NCI-H146 treated with DMSO at 0.1 percent for 48 hours (cell line): ENCODE measurements around the gene LIX1.

Experiments
- DNase-seq: peaks from one replicate; lab custom pipeline; 2025; ENCODE audit not compliant: unreplicated experiment; lab: John Stamatoyannopoulos, UW

The LIX1 gene

DNA sequence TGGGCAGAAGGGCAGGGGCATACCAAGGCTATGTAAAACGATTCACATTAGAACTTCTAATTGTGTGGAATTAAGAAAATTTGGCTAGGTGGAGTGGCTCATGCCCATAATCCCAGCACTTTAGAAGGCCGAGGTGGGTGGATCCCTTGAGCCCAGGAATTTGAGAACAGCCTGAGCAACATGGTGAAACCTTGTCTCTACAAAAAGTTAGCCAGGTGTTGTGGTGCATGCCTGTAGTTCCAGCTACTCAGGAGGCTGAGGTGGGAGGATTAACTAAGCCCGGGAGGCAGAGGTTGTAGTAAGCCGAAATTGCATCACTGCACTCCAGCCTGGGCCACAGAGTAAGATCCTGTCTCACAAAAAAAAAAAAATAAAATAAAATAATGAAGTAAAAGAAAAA, 65.2 kb downstream of the LIX1 start:
- no peak for DNase-seq

- DNase-seq = no peak
These were observed 66.3 kb downstream of the LIX1 start for GRCh38 chr5:97076098-97076497.

DNA sequence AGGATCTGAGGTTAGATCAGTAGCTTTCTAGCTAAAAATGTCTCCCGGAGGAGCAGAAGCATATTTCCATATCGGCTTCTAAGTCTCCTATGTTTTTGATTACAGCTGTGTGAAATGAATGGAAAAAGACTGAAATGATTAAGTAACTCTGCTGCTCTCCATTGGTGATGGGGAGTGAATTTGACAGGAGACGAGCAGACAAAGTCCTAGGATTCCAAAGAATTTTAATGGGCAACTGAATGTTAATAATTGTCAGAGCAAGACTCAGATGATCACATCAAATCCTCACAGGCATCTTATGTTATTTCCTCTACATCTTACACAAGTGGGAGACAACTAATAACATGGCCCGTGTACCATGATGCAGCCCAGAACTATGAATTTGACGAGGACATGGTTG, 66.8 kb downstream of the LIX1 start:
- DNase-seq = no peak

DNA sequence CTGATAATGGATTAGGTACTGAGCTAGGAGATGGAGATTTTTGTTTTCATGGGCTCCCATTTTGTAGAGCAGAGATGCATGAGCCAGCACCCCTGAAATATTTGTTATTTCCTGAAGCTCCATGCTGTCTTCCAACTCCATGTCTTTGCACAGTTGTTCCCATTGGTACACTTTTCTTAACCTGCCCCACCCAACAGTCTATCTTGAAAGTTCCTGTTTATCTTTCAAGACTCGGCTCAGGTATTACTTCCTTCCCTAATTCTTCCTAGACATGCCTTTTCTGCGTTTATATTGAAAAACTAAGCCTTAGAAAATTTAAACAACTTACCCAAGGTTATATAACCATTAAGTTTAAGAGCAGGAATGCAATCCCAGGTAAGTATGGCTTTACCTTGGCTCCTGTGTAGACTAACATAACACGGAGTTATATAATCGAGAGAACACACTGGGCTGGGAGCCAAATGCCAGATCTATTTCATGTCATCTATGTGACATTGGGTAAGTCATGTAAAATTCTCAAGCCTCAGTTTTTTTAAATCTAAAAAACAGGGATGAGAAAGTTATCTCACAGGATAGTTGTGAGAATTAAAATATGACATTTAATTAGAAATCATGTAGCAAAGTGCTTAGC, 67.4 kb downstream of the LIX1 start:
- no peak for DNase-seq

DNA sequence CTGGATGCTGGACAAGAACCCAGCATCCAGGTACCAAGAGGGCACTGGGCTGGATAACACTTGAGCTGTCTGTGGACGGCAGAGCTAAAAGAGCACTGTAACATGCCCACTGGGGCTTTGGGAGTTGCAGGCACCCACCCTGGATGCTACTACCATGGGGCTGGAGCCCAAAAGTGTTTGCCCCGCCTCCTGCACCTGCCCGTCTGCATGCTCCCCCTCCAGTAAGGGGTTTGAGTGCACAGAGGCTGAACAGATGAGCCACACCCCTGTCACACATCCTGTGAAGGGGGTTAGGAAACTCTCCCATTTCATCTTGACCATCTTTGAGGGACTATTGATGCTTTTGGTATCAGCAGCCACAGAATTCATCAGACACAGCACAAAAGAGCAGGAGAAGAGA, 69.0 kb downstream of the LIX1 start:
- no peak for DNase-seq

GRCh38 chr5:97072696-97073095, 69.7 kb downstream of the LIX1 start:
- no peak for DNase-seq

DNA sequence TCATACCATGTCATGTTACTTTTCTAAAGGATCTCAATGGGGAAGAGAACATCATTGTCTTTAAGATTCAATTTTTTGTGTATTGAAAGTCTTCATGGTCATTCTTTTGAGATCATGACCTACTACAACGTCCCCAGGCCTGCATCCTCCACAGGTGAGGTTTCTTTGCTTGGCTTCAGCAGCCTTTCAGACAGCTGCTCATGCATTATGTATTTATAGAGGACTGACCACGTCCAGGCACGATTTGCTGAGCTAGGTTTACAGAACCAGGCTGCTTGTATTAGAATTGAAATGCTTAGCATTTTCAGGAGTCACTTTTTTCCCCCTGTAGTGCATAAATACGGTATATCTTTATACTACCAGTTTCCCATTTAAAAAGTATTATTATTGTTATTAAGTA, 70.4 kb downstream of the LIX1 start:
- no peak for DNase-seq

GRCh38 chr5:97071101-97071500, 71.3 kb downstream of the LIX1 start:
- no peak for DNase-seq

GRCh38 chr5:97070234-97070633, 72.2 kb downstream of the LIX1 start:
- no peak for DNase-seq

DNA sequence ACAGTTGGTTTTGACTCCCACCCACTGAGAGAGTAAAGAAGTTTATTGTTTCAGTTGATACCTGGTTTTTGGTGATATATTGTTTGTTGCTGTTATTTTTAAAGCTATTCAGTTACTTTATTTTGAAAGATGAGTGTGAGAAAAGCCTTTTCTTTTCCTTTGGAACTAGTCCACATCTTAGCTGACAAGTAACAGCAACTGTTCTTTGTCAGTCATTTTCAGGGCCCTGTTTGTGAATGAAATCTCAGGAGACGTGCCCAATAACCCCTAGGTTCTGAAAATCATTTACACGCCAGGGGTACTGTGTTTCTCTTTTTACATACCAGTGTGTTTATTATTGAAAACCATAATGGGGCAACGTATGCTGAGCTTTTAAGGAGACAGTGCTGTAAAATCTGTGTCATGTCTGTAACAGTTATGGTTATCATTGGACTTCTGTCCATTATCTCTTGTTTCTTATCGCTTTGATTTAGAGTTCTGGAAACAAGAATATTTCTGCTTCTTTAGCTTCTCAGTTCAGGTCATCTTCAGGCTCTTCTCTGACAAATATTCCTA, 75.0 kb downstream of the LIX1 start:
- DNase-seq = no peak

DNA sequence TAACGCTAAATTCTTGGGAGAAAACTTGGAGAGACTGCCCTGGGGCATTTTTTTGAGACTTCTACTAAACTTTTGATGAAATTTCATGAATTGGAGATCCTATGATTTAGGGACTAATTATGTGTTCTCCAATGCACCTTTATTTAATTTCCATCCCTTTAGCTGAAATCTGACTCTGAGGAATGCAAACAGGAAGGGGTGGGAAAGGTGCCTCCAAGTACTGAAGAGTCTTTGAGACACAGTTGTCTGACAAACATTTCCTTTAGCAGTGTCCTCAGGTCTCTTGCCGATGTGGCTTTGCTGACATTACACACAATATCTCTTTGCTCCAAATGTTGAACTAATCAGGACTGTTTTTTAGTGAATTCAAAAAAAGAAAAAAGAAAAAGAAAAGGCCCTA, 76.9 kb downstream of the LIX1 start:
- DNase-seq = no peak

DNA sequence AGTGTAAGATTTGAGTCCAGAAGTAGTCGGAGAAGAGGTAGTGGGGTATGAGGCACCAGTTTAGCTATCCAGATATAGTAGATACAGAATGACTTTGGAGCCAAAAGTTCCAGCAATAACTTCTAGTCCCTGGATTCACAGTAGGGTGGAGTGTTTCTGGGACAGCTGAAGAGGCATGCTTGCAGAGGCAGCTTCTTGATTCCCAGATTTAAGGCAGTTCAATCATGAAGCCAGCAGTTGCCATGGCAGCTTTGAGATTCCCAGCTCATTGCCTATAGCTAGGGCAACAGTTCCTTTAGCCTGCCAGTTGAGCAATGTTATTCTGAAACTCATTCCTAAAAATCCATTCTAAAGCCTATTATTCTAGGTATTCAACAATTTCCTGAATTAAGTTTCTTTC, 79.2 kb downstream of the LIX1 start:
- DNase-seq = no peak

DNA sequence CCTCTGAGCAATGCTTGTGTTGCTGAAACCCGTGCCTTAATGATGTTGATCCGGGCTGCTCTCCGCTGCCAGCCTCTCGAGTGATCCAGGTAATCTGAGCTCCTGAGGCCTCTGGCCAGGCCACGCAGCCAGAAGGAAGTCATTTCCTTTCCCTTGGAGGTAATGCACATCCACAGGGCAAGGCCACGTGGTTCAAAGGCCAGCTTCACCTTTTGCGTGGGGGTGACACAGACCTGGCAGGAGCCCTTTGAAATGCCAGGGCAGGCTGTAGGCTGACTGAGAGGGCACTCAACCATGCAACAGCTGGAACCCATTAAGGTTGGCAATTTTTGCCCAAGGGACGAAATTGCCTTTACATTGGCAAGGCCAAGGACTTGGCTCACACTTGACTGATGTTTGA, 80.4 kb downstream of the LIX1 start:
- no peak for DNase-seq

DNA sequence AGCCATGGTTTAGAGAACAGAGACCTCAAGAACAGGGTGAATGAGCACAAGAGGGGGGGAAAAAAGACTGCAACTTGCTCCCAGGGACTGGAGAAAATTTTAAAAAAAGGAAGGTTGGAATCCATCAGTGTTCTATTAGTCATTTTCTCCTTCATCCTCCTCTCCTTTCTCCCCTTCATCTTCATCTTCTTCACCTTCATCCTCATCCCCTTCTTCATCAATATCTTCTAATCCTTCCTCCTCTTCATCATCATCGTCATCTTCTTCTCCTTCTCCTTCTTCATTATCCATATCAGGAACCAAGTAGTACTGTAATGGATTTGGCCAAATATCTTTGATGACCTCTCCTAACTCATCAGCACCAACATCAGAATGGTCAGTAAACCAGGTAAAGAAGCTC, 86.1 kb downstream of the LIX1 start:
- no peak for DNase-seq

- DNase-seq = no peak
These were observed 93.2 kb downstream of the LIX1 start for GRCh38 chr5:97049175-97049574.

GRCh38 chr5:97047076-97047475, 95.3 kb downstream of the LIX1 start:
- no peak for DNase-seq

DNA sequence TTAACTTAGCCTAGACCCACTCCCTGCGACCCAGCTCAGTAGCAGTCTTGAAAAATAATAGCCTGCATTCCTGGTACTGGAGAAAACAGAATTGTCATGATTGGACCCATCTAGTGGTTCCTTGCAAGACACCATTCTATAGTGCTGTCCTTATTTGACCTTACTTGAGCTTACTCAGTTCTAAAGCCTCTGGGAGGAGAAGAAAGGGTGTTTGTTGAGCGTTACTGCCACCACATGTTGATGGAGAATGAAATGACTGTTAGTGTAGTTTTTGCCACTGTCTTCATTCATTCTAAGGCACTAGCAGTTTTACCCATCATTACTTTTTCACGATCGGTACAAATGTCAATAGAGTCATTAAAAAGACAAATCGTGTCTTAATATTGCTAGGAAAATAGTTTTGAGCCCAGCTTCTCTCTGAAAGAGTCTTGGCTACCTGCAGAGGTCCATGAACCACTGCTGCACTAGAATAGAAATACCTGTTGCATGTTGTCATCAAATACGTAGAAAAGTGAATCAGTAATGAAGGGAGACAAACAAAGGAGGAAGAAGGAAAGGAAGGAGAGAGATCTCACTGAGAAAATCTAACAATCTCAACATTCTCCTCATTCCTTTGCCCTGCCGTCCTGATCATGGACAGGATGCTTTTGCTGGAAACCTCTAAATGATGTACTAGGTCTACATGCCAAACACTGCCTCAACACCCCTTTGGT, 96.0 kb downstream of the LIX1 start:
- DNase-seq = no peak

DNA sequence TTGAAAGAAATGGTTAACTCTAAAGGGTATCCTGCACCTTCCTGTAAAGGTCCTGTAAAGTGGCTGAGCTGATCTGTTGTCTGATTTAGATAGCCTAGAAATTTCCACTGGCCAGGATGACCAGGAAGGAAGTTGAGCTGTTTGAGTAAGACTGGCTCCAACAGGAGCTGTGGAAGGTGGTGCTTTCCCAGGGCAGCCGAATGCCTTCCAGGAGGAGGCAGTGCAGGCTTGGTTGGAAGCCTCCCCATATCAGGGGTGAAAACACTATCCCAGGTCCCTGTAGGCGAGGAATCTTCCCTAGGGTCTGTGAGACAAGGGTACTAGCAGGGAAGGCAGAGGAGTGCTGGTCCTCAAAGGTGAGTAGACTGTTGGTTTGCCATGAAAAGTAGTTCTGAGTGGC, 98.4 kb downstream of the LIX1 start:
- no peak for DNase-seq

- DNase-seq = no peak
These were observed 98.9 kb downstream of the LIX1 start for GRCh38 chr5:97043511-97043910.

- no peak for DNase-seq
These were observed 99.4 kb downstream of the LIX1 start for GRCh38 chr5:97042996-97043395.
